ENCODE data around the gene CHD9NB.
A peak's percentile ranks its signal among the peaks of the same experiment; 100 is the strongest.

Gene CHD9NB

DNA sequence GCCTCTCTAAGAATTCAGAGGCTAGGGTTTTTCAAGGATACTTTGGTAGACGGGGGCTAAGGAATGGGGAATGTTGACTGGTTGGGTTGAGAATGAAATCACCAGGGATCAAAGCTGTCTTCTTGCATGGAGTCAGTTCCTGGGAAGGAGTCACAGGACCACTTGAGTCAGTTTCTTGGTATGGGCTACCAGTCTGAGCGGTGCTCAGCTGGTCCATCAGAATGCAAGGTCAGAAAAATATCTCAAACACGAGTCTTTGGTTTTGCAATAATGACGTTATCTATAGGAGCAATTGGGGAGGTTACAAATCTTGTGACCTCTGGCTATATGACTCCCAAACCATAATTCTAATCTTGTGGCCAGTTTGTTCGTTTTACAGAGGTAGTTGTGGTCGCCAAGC lies 18.4 kb downstream of the CHD9NB start:
- no peak for DNase-seq (ENCODE audit: low spot score)
- FAIRE-seq = no peak

DNA sequence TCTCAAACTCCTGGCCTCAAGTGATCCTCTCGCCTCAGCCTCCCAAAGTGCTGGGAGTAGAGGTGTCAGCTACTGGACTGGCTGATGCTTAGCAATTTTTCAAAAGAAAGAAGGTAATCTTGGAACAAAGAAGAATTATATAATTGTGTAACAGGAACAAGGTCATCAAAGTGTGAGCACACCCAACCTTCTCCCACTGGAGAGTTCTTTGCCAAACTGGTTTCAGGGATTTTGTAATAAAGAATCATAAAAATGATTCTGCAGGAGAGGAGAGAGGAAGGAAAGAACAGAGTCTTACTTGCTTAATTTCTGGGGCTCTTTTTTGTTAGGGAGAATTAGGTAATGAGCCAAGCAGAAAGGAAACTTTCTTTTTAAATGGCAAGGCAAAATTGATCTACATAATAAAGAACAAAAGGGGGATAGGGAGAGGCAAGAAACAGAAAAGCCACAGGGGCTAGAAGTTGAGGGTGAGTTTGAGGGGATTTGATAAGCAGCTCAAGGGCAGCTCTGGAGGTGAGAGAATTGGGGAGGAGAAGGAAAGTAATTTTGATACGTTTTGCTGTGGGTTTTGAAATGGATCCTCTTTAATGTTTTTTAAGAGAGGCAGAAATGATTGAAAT lies 21.3 kb downstream of the CHD9NB start:
- no peak for FAIRE-seq
- DNase-seq (ENCODE audit: low spot score) = no peak

DNA sequence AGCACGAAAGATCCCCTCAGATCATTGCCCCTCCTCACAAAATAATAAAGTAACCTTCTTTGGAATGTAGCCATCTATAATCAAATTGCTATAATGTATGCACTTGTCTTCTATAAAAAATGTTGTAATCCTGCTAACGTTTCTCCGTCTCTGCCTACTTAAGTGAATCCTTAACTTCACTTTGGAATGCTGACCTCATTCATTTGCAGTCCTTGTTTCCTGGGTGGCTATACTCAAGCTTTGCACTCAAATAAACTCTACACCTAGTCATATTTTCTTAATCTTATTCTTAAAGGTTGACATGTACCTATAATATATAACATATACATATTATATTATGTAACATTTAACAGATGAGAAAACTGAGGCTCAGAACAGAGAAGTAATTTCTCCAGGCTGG lies 22.7 kb downstream of the CHD9NB start:
- DNase-seq (ENCODE audit: low spot score) (no peak), FAIRE-seq (no peak)

DNA sequence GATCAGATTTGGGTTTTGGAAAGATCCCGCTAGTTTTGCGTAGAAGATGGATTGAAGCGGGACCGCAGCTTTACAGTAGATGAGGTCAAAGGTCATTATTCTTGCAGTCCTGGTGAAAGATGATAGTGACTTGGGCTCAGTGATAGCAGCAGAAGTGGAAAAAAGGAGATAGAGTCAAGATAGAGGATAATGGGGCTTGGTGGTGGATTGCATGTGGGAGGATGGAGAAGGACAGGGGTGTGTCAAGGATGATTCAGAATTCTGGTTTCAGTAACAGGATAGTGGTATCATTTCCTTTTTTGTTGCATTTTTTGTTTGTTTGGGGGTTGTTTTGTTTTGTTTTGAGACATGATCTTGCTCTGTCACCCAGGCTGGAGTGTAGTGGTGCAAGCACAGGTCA lies 28.7 kb downstream of the CHD9NB start:
- DNase-seq (ENCODE audit: low spot score) (no peak), FAIRE-seq (no peak)

DNA sequence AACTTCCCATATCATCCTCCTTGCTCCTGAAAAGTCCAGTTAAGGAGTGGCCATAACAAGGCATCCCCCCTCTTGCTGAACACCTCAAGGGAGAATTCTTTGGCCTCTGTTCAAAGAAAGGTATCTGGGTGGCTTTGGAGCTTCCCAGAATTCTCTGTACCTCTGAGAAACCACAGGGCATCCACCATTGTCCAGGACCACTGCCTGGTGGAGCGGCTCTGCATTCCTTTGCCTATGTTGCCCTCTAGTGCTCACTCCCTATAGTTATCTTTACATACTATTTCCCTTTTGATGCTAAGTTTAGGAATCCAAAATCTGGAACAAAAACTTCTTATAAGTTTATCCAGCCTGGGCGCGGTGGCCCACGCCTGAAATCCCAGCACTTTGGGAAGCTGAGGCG lies 30.3 kb downstream of the CHD9NB start:
- FAIRE-seq (no peak), DNase-seq (ENCODE audit: low spot score) (peak; percentile 70)

DNA sequence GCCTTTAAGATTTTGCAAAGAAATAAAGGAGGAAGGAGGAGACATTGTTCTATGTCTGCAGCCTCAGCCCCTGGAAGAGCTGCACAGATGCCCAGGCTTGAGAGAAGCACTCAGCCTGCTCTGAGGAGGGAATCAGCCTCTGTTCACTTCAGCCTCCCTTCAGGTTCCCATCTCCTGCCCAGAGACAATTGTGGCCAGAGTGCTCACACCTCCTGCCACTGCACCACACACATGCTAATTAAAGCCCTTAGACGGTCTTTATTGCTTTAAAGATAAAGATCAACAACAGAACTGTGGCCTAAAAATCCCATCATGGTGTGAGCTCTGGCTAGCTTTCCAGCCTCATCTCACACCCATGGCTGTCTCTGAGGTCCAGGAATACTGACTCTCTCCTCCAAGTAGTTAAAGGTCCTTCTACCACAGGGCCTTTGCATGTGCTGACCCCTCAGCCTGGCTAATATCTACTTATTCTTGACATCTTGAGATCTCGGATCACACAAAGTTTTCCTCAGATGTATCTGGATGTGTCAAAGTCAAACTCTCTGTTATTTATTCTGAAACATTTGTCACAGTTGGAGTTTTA lies 33.8 kb downstream of the CHD9NB start:
- FAIRE-seq = no peak

DNA sequence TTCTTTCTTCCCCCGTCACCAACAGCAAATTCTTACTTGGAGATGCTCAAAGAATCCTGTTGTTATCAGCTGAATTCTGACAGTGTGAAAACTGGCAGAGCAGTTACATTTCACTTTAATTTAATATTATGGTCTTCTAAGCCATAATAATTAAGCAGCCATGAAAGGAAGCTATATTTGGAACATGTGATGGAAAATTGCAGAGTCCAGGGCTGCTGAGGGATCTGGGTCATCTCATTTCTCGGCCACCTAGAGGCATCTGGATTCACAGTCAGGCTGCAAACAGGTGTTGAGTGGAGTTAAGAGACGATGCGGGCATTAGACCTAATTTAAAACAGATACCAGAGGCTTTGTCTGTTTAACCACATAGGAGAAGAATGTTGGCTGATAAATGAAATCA lies 38.4 kb downstream of the CHD9NB start:
- no peak for DNase-seq (ENCODE audit: low spot score)
- no peak for FAIRE-seq

More for the DNA sequence above, 33.8 kb downstream of the CHD9NB start:
- no peak for DNase-seq (ENCODE audit: low spot score)

DNA sequence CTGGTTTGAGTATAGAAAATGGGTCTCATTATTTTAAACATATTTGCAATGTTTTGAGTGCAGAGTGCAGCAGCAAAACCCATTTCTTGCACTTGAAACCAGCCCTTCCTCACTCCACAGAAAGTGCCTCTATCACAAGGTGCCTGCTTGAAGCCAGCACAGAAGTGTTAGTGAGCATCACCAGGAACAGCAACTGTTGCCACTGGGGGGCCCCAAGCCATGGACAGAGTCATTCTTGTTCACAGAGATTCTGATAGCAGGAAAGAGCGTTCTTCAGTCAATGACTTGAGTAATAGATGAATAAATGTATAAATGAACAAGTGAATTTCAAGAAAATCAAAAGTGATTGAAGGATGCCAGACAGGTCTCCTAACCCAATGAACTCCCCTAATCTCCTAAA lies 45.6 kb downstream of the CHD9NB start:
- FAIRE-seq (no peak), DNase-seq (ENCODE audit: low spot score) (no peak)

DNA sequence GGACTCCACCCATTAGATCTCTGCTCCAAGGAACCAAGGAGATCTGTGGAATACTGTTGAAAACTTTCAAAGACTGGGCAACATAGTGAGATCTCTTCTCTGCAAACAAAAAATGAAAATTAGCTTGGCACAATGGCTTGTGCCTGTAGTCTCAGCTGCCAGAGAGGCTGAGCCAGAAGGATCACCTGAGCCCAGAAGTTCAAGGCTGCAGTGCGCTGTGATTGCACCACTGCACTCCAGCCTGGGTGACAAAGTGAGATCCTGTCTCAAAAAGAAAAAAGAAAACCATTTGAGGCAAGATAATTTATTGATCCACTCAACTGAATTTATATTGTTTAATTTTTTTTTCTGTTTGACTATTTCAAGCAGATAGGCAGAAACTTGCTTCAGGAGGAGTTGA lies 54.8 kb downstream of the CHD9NB start:
- DNase-seq (ENCODE audit: low spot score) (no peak), FAIRE-seq (no peak)

DNA sequence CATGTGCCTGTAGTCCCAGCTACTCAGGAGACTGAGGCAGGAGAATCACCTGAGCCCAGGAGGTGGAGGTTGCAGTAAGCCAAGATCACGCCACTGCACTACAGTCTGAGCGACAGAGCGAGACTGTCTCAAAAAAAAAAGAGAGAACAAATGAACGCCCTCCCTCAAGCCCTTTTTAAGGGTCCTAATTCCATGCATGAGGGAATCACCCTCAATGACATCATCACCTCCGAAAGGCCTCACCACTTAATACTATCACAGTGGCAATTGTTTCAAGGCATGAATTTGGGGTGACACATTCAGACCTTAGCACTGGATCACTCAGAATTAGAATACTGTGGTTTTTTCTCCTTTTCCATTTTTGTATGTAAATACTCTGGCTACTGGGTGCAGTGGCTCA lies 57.8 kb downstream of the CHD9NB start:
- no peak for DNase-seq (ENCODE audit: low spot score)
- no peak for FAIRE-seq

DNA sequence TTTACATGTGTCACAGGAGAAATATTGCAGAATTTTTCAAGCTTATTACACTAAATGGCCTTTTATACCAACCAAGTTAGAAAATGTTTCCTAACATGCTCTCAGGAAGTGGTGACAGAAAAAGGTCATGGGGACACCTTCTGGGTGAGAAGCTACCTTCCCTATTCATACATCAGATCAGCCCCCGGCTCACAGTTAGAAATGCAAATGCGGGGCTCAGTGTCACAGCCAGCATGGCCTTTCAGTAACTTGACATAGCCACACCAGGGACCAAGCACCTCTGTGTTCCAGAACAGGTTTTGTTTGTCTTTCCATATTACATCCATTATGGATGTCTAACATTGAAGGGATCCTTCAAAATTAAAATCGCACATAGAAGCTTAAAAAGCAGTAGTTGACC lies 59.5 kb downstream of the CHD9NB start:
- no peak for DNase-seq (ENCODE audit: low spot score)
- FAIRE-seq = no peak

DNA sequence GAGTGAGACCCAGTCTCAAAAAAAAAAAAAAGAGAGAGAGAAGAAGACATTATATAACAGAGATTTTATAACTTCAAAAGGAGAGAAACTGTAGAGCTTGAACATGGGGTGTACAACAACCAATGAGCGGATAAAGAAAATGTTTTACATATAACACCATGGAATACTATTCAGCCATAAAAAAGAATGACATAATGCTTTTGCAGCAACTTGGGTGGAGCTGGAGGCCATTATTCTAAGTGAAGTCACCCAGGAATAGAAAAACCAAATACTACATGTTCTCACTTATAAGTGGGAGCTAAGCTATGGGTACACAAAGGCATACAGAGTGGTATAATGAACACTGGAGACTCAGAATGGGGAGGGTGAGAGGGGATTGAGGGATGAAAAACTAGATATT lies 61.1 kb downstream of the CHD9NB start:
- DNase-seq (ENCODE audit: low spot score) (no peak), FAIRE-seq (no peak)

All from urothelium cell line (cell line).